Ramos (cell line): Measurements from ENCODE around the gene TAP1.
"Not testable (repeated sequence)": the region's sequence is repeated elsewhere in the genome, so short reads cannot be mapped to it uniquely, and the experiment has no call there.

Experiments used
- in situ Hi-C: fragments of 300-500 bp; cut with MboI; formaldehyde crosslinking; loops from one replicate; pipeline ENCODE4 v1.14.3; 2022; ENCODE audit warnings: low sequenced_read_pairs; ENCODE audit not compliant: unreplicated experiment

TAP1 gene

GRCh38 chr6:32853541-32854375 lies at the start of gene TAP1, which contains the start of gene PSMB9:
TSS of gene TAP1 (minus strand) at chr6:32853704. CDS start at chr6:32853636, 68 bp downstream.
TSS of gene PSMB9 (plus strand) at chr6:32854192. CDS start at chr6:32854230, 38 bp downstream.
- in situ Hi-C loops, result no loop called here

GRCh38 chr6:32895006-32895345 lies 41.5 kb upstream of the TAP1 start:
- in situ Hi-C loops, result no loop called here

- in situ Hi-C loops, result loop anchor here (5.0 kb wide), 1 partner anchor 93 kb away; no protein-coding TSS in a partner anchor
Measured at GRCh38 chr6:32894085-32895005, 40.8 kb upstream of the TAP1 start.

- in situ Hi-C loops, result loop anchor here (5.0 kb wide), 1 partner anchor 96 kb away; no protein-coding TSS in a partner anchor
Measured at GRCh38 chr6:32890831-32891230, 37.3 kb upstream of the TAP1 start.

GRCh38 chr6:32889533-32889932 lies 36.0 kb upstream of the TAP1 start:
- in situ Hi-C loops, result loop anchor here (5.0 to 10.0 kb wide), 2 partner anchors 48 to 195 kb away; no protein-coding TSS in a partner anchor

- in situ Hi-C loops, result loop anchor here (5.0 to 10.0 kb wide), 2 partner anchors 49 to 196 kb away; no protein-coding TSS in a partner anchor
Measured at GRCh38 chr6:32888576-32888975, 35.1 kb upstream of the TAP1 start.

GRCh38 chr6:32887616-32888015 lies 34.1 kb upstream of the TAP1 start:
- in situ Hi-C loops, result loop anchor here (5.0 to 10.0 kb wide), 2 partner anchors 50 to 197 kb away; no protein-coding TSS in a partner anchor

- in situ Hi-C loops, result loop anchor here (5.0 to 10.0 kb wide), 2 partner anchors 50 to 198 kb away; no protein-coding TSS in a partner anchor
Measured at GRCh38 chr6:32886681-32887383, 33.3 kb upstream of the TAP1 start.

GRCh38 chr6:32885698-32886286 lies 32.3 kb upstream of the TAP1 start:
- in situ Hi-C loops, result loop anchor here (5.0 to 10.0 kb wide), 2 partner anchors 52 to 199 kb away; no protein-coding TSS in a partner anchor

GRCh38 chr6:32883789-32884188 lies 30.3 kb upstream of the TAP1 start:
- in situ Hi-C loops, result loop anchor here (10.0 kb wide), 1 partner anchor 201 kb away; no protein-coding TSS in a partner anchor

GRCh38 chr6:32882879-32883250 lies 29.4 kb upstream of the TAP1 start:
- in situ Hi-C loops, result loop anchor here (10.0 kb wide), 1 partner anchor 202 kb away; no protein-coding TSS in a partner anchor

GRCh38 chr6:32880962-32881361 lies 27.5 kb upstream of the TAP1 start:
- in situ Hi-C loops, result loop anchor here (10.0 kb wide), 1 partner anchor 204 kb away; no protein-coding TSS in a partner anchor

GRCh38 chr6:32879691-32880090 lies 26.2 kb upstream of the TAP1 start:
- in situ Hi-C loops, result loop anchor here (10.0 kb wide), 1 partner anchor 205 kb away; no protein-coding TSS in a partner anchor

GRCh38 chr6:32876603-32877002 lies 23.1 kb upstream of the TAP1 start:
- in situ Hi-C loops, result no loop called here

GRCh38 chr6:32873947-32874346 lies 20.4 kb upstream of the TAP1 start:
- in situ Hi-C loops, result not testable (repeated sequence)

- in situ Hi-C loops, result no loop called here
Measured at GRCh38 chr6:32868257-32868788, 14.8 kb upstream of the TAP1 start.

- in situ Hi-C loops, result no loop called here
Measured at GRCh38 chr6:32867554-32868256, 14.2 kb upstream of the TAP1 start.

GRCh38 chr6:32867022-32867477 lies 13.5 kb upstream of the TAP1 start:
- in situ Hi-C loops, result no loop called here
